Sigmoid colon (tissue), 7 donors: ENCODE data around the gene TAGLN2. TPM values are rescaled to one million over a fixed set of nuclear protein-coding genes. Genes with fewer than 3 reads are reported as not detected.

Experiments
- DNase-seq: peaks from one replicate; pipeline ENCODE4 v3.0.0-alpha.2; 2019
- H3K27ac ChIP-seq, 4 donors: fragments of 200-600 bp; sonication (generic); one replicate each; pipeline ENCODE4 v1.5.1; 2016 to 2019; ENCODE audit warnings: mild to moderate bottlenecking in 1 of 4
- H3K27me3 ChIP-seq, 3 donors: fragments of 200-600 bp; sonication (generic); one replicate each; pipeline ENCODE4 v1.5.1; 2019; ENCODE audit warnings: mild to moderate bottlenecking in 1 of 3
- H3K36me3 ChIP-seq, 4 donors: fragments of 200-600 bp; sonication (generic); one replicate each; pipeline ENCODE4 v1.5.1; 2016 to 2019
- H3K4me1 ChIP-seq, 4 donors: fragments of 200-600 bp; sonication (generic); one replicate each; pipeline ENCODE4 v1.5.1; 2017 to 2019
- H3K4me3 ChIP-seq, 4 donors: fragments of 200-600 bp; sonication (generic); one replicate each; pipeline ENCODE4 v1.5.1; 2017 to 2019; ENCODE audit warnings: mild to moderate bottlenecking in 2 of 4, moderate library complexity in 1 of 4
- H3K9me3 ChIP-seq, 4 donors: fragments of 200-600 bp in 3 of 4; sonication (generic) in 3 of 4; one replicate each; pipeline versions ENCODE4 v1.5.1 to v1.6.1; 2013 to 2019
- EP300 ChIP-seq, 4 donors: sonication (generic); formaldehyde crosslinking; IDR thresholded peaks; one replicate each; pipeline ENCODE4 v1.6.1; 2017; ENCODE audit warnings: antibody characterized with exemption in 4 of 4
- POLR2A ChIP-seq, 2 donors: fragments of 450-650 bp; IDR thresholded peaks; one replicate each; pipeline ENCODE4 v1.6.1; 2016; ENCODE audit warnings: antibody characterized with exemption in 2 of 2, mild to moderate bottlenecking in 2 of 2, moderate library complexity in 2 of 2
- POLR2AphosphoS5 ChIP-seq, 4 donors: sonication (generic); formaldehyde crosslinking; IDR thresholded peaks; one replicate each; pipeline ENCODE4 v1.6.1; 2017; ENCODE audit warnings: antibody characterized with exemption in 4 of 4
- WGBS, 2 donors: extraction: QIAGEN DNeasy Blood & Tissue Kit; methylation state at CpG; one replicate each; pipeline ENCODE4 v1.1.7; 2013; 5-methylcytosine and 5-hydroxymethylcytosine counted together
- intact Hi-C: fragments of 100-400 bp; cut with DNase I; formaldehyde crosslinking; loops from one replicate; pipeline ENCODE4 v1.15.1; 2023
- polyA plus RNA-seq, 3 donors: library from polyadenylated mRNA; stranded (reverse); fragments of 200-250 nt; gene quantifications; one replicate each; pipeline ENCODE4 v1.2.3, GENCODE V29; 2013
- total RNA-seq, 4 donors: library from RNA; depleted of rRNA; stranded (reverse); fragments of >200 nt; gene quantifications; one replicate each; pipeline ENCODE4 v1.1.0, GENCODE V29; 2016
- TF ChIP-seq, protein P1 (sequence below), 4 experiments: fragments of 450-650 bp in 3 of 4; fragments of 200-600 bp in 1 of 4; IDR thresholded peaks; one replicate each; pipeline ENCODE4 v1.5.1; 2016 to 2019; ENCODE audit warnings: antibody characterized with exemption in 4 of 4, mild to moderate bottlenecking in 3 of 4, moderate library complexity in 2 of 4
- donor health status: healthy with polysubstance abuse.
- donor health status: Bipolar disorder and iron deficiency.
- donor health status: healthy.

Gene TAGLN2
- total and polyA plus RNA-seq, 7 donors = 88.8 to 770 (median 109) TPM

DNA sequence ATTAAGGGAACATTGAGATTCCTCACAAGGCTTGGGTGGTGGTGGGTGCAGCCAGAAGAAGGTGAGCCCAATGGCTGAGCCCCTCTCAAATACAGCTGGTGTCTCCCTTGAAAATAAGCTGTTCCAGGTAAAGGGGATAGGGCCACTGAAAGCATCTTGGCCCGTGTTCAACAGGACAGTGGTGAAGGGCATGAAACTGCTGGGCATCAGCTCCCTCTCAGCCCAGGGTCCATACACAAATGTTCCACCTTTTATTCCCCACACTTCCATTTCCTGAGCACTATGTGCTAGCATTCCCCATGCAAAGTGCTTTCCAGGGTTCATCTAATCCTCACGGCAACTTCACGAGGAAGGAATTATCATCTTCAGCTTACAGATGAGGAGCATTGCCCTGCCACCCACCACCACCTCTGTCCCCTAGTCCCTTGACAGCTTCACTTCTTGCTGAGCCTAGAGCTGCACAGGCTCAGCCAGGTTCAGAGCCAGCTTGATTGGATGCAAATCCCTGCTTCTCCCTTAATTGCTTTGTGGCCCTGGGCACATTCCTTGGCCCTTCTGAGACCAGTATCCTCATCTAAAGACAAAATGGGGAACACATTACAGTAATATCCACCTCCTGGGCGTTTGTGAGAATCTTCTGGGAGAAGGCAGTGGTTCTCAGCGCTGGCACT, 9.6 kb downstream of the TAGLN2 start:
- 62 to 72% methylated on average over 5 of the region's 5 CpGs for WGBS, 2 donors
- no peak for DNase-seq
- peak overlapping the region in 3 of 4 donors; percentile 42 to 52 (median 48) for H3K27ac ChIP-seq

GRCh38 chr1:159914252-159915018, 10.9 kb downstream of the TAGLN2 start:
- DNase-seq = no peak
- peaks cover 0 to 23% (median 13%) of the 10 kb centered on the region in 4 donors for H3K4me1 ChIP-seq
- intact Hi-C loops = no loop called here
- H3K27me3 ChIP-seq = no peaks in the 10 kb centered on the region
- 66 to 80% methylated on average over 10 of the region's 10 CpGs for WGBS, 2 donors
- H3K27ac ChIP-seq = no peak overlapping the region
- no peak for TF ChIP-seq POLR2A (IDR thresholded peaks at IDR 0.05)
- H3K4me3 ChIP-seq = no peak overlapping the region
- H3K36me3 ChIP-seq = peaks cover 9 to 24% (median 19%) of the 10 kb centered on the region in 4 donors
- H3K9me3 ChIP-seq = no peaks in the 10 kb centered on the region

More for the DNA sequence above, 9.6 kb downstream of the TAGLN2 start:
- H3K4me1 ChIP-seq = peaks cover 0 to 31% (median 14%) of the 10 kb centered on the region in 4 donors
- no peaks in the 10 kb centered on the region for H3K27me3 ChIP-seq
- TF ChIP-seq POLR2AphosphoS5 (IDR thresholded peaks at IDR 0.05) = no peak
- no peak for TF ChIP-seq POLR2A (IDR thresholded peaks at IDR 0.05)
- TF ChIP-seq EP300 (IDR thresholded peaks at IDR 0.05) = no peak
- TF ChIP-seq, protein P1, sequence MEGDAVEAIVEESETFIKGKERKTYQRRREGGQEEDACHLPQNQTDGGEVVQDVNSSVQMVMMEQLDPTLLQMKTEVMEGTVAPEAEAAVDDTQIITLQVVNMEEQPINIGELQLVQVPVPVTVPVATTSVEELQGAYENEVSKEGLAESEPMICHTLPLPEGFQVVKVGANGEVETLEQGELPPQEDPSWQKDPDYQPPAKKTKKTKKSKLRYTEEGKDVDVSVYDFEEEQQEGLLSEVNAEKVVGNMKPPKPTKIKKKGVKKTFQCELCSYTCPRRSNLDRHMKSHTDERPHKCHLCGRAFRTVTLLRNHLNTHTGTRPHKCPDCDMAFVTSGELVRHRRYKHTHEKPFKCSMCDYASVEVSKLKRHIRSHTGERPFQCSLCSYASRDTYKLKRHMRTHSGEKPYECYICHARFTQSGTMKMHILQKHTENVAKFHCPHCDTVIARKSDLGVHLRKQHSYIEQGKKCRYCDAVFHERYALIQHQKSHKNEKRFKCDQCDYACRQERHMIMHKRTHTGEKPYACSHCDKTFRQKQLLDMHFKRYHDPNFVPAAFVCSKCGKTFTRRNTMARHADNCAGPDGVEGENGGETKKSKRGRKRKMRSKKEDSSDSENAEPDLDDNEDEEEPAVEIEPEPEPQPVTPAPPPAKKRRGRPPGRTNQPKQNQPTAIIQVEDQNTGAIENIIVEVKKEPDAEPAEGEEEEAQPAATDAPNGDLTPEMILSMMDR (IDR thresholded peaks at IDR 0.05) = no peak
- peaks cover 9 to 36% (median 25%) of the 10 kb centered on the region in 4 donors for H3K36me3 ChIP-seq
- intact Hi-C loops = no loop called here
- no peaks in the 10 kb centered on the region for H3K9me3 ChIP-seq
- H3K4me3 ChIP-seq = no peak overlapping the region

- no peak for TF ChIP-seq EP300 (IDR thresholded peaks at IDR 0.05)
- TF ChIP-seq POLR2AphosphoS5 (IDR thresholded peaks at IDR 0.05) = no peak
- TF ChIP-seq POLR2A (IDR thresholded peaks at IDR 0.05) = no peak
- TF ChIP-seq, protein P1 (IDR thresholded peaks at IDR 0.05) = no peak
- WGBS, 2 donors = 18 to 68% methylated on average over 5 of the region's 5 CpGs
- peaks cover 0 to 20% (median 12%) of the 10 kb centered on the region in 4 donors for H3K4me1 ChIP-seq
- H3K9me3 ChIP-seq = no peaks in the 10 kb centered on the region
- no peak overlapping the region for H3K27ac ChIP-seq
- H3K4me3 ChIP-seq = no peak overlapping the region
- intact Hi-C loops = no loop called here
- DNase-seq = peak; percentile 57
- no peaks in the 10 kb centered on the region for H3K27me3 ChIP-seq
- peaks cover 3 to 16% (median 11%) of the 10 kb centered on the region in 4 donors for H3K36me3 ChIP-seq
Observed at GRCh38 chr1:159913451-159914192, 11.7 kb downstream of the TAGLN2 start.

DNA sequence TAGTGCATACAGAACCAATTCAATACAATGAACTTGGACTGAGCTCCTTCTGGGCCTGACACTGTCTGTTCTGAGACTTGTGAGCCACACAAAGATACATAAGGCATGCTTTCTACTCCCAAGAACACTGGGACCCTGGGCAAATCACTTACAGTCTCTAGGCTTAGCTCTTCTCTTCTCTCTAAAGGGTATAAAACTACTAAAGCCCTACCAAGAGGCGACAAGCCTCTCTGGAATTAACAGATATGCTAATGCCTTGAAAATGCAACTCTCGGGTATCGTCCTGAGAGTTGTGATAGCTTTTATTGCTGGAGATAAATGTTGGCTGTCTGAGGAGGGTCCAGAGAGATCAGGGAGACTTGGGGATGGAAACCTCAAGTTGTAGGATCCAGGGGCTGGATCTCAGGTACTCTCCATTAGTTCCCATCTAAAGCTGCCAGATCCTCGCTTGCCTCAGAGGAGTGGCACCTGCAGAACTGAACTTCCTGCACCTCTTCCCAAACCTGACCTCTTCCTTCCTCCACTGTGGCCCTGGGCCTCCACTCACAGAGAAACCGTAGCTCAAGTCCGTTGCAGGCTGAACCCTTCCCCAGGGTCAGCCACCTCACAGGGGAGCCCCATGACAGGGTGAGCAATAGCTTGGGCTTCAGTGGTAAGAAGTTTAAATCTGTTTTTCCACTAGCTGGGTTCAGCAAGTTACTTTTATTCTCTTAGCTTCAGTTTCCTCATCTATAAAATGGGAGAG, 13.8 kb downstream of the TAGLN2 start:
- intact Hi-C loops = no loop called here
- WGBS, 2 donors = 69 to 81% methylated on average over 6 of the region's 6 CpGs
- no peaks in the 10 kb centered on the region for H3K9me3 ChIP-seq
- no peaks in the 10 kb centered on the region for H3K27me3 ChIP-seq
- H3K27ac ChIP-seq = peak overlapping the region in 3 of 4 donors; percentile 19 to 47 (median 25)
- H3K4me1 ChIP-seq = peaks cover 0 to 10% (median 7%) of the 10 kb centered on the region in 4 donors
- H3K36me3 ChIP-seq = no peaks in the 10 kb centered on the region
- H3K4me3 ChIP-seq = no peak overlapping the region
- TF ChIP-seq EP300 (IDR thresholded peaks at IDR 0.05) (no peak), POLR2AphosphoS5 (IDR thresholded peaks at IDR 0.05) (no peak), POLR2A (IDR thresholded peaks at IDR 0.05) (no peak)
- TF ChIP-seq, protein P1 (IDR thresholded peaks at IDR 0.05) = no peak
- DNase-seq = no peak
